ENCODE measurements around the gene SERPINB10.
"Not testable (repeated sequence)": the region's sequence is repeated elsewhere in the genome, so short reads cannot be mapped to it uniquely, and the experiment has no call there.

Gene SERPINB10

GRCh38 chr18:63930773-63931354, 23.1 kb downstream of the SERPINB10 start:
- DNase-seq: no peak
- in situ Hi-C loops (cut with HindIII; ENCODE audit: low pct_ligation_motif_present, low pct_unique_long_range_greater_than_20kb, low sequenced_read_pairs): no loop called here

- in situ Hi-C loops (cut with HindIII; ENCODE audit: low pct_ligation_motif_present, low pct_unique_long_range_greater_than_20kb, low sequenced_read_pairs): no loop called here
- DNase-seq: peak; percentile 76
Observed at GRCh38 chr18:63936156-63936931, 28.6 kb downstream of the SERPINB10 start.

- in situ Hi-C loops (cut with HindIII; ENCODE audit: low pct_ligation_motif_present, low pct_unique_long_range_greater_than_20kb, low sequenced_read_pairs): no loop called here
Observed at GRCh38 chr18:63936932-63937393, 29.2 kb downstream of the SERPINB10 start.

GRCh38 chr18:63940008-63940407, 32.2 kb downstream of the SERPINB10 start:
- in situ Hi-C loops (cut with HindIII; ENCODE audit: low pct_ligation_motif_present, low pct_unique_long_range_greater_than_20kb, low sequenced_read_pairs): no loop called here

More at GRCh38 chr18:63936932-63937393, 29.2 kb downstream of the SERPINB10 start:
- DNase-seq: no peak

GRCh38 chr18:63940543-63941050, 32.8 kb downstream of the SERPINB10 start:
- DNase-seq; in situ Hi-C loops (cut with HindIII; ENCODE audit: low pct_ligation_motif_present, low pct_unique_long_range_greater_than_20kb, low sequenced_read_pairs): not testable (repeated sequence)

More at GRCh38 chr18:63940008-63940407, 32.2 kb downstream of the SERPINB10 start:
- no peak for DNase-seq

GRCh38 chr18:63947051-63947790, 39.5 kb downstream of the SERPINB10 start:
- no peak for DNase-seq
- in situ Hi-C loops (cut with HindIII; ENCODE audit: low pct_ligation_motif_present, low pct_unique_long_range_greater_than_20kb, low sequenced_read_pairs): no loop called here

- peak; percentile 53 for DNase-seq
Observed at GRCh38 chr18:63949068-63949737, 41.4 kb downstream of the SERPINB10 start, which contains the start of gene HMSD. TSS of gene HMSD (plus strand) at chr18:63949301. CDS start at chr18:63953456, 4,155 bp downstream.

GRCh38 chr18:63951302-63951705, 43.5 kb downstream of the SERPINB10 start:
- in situ Hi-C loops (cut with HindIII; ENCODE audit: low pct_ligation_motif_present, low pct_unique_long_range_greater_than_20kb, low sequenced_read_pairs): no loop called here
- peak; percentile 14 for DNase-seq

More at GRCh38 chr18:63949068-63949737, 41.4 kb downstream of the SERPINB10 start, which contains the start of gene HMSD:
- in situ Hi-C loops (cut with HindIII; ENCODE audit: low pct_ligation_motif_present, low pct_unique_long_range_greater_than_20kb, low sequenced_read_pairs): no loop called here

GRCh38 chr18:63953811-63954210, 46.1 kb downstream of the SERPINB10 start:
- no peak for DNase-seq
- in situ Hi-C loops (cut with HindIII; ENCODE audit: low pct_ligation_motif_present, low pct_unique_long_range_greater_than_20kb, low sequenced_read_pairs): no loop called here

- in situ Hi-C loops (cut with HindIII; ENCODE audit: low pct_ligation_motif_present, low pct_unique_long_range_greater_than_20kb, low sequenced_read_pairs): no loop called here
Observed at GRCh38 chr18:63956755-63957154, 49.0 kb downstream of the SERPINB10 start.

GRCh38 chr18:63960891-63961290, 53.1 kb downstream of the SERPINB10 start:
- DNase-seq: no peak
- in situ Hi-C loops (cut with HindIII; ENCODE audit: low pct_ligation_motif_present, low pct_unique_long_range_greater_than_20kb, low sequenced_read_pairs): no loop called here

More at GRCh38 chr18:63956755-63957154, 49.0 kb downstream of the SERPINB10 start:
- DNase-seq: no peak

- in situ Hi-C loops (cut with HindIII; ENCODE audit: low pct_ligation_motif_present, low pct_unique_long_range_greater_than_20kb, low sequenced_read_pairs): no loop called here
- no peak for DNase-seq
Observed at GRCh38 chr18:63961435-63961980, 53.8 kb downstream of the SERPINB10 start.

- in situ Hi-C loops (cut with HindIII; ENCODE audit: low pct_ligation_motif_present, low pct_unique_long_range_greater_than_20kb, low sequenced_read_pairs): no loop called here
- DNase-seq: no peak
Observed at GRCh38 chr18:63962137-63962536, 54.4 kb downstream of the SERPINB10 start.

- peak; percentile 68 for DNase-seq
- in situ Hi-C loops (cut with HindIII; ENCODE audit: low pct_ligation_motif_present, low pct_unique_long_range_greater_than_20kb, low sequenced_read_pairs): no loop called here
Observed at GRCh38 chr18:63963615-63964256, 56.0 kb downstream of the SERPINB10 start.

GRCh38 chr18:63964908-63965307, 57.1 kb downstream of the SERPINB10 start:
- in situ Hi-C loops (cut with HindIII; ENCODE audit: low pct_ligation_motif_present, low pct_unique_long_range_greater_than_20kb, low sequenced_read_pairs): no loop called here
- no peak for DNase-seq

GRCh38 chr18:63965716-63966330, 58.1 kb downstream of the SERPINB10 start:
- in situ Hi-C loops (cut with HindIII; ENCODE audit: low pct_ligation_motif_present, low pct_unique_long_range_greater_than_20kb, low sequenced_read_pairs): no loop called here
- no peak for DNase-seq
